ENCODE data around the gene SPTLC1.
"Not testable (repeated sequence)": the region's sequence is repeated elsewhere in the genome, so short reads cannot be mapped to it uniquely, and the experiment has no call there.

Gene SPTLC1

DNA sequence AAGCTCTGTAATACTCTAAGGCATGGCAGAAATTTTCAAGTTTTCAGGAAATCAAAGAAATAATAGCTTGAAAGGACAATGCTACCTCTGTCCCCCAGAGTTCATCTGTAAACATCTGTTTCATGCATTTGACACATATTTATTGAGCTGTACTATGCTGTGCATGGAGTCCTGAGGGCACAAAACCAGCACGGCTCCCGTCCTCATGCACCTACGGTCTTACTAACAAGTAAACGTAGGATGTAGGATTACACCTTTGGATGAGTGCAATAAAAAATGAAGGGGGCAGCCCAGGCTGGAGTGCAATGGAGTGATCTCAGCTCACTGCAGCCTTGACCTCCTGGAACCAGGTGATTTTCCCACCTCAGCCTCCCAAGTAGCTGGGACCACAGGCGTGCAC lies 81.9 kb downstream of the SPTLC1 start:
- DNase-seq (ENCODE audit: low read depth, low spot score), result no peak

DNA sequence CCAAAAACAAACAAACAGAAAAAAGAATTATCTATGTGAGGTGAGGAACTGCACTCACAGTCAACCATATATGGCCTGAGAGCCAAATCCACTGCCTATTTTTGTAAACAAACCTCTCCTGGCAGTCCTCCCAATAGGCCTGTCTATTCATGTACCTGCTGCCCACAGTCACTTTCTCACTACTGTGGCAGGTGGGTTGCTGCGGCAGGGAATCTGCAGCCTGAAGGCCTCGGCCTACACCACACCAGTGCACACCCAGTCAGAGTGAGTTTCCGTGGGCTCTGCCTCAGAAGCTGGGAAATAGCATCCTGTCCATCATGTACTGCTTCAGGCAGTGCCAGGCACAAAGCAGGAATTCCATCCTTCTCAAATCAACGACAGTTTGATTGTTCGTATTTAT lies 82.3 kb downstream of the SPTLC1 start:
- no peak for DNase-seq (ENCODE audit: low read depth, low spot score)

DNA sequence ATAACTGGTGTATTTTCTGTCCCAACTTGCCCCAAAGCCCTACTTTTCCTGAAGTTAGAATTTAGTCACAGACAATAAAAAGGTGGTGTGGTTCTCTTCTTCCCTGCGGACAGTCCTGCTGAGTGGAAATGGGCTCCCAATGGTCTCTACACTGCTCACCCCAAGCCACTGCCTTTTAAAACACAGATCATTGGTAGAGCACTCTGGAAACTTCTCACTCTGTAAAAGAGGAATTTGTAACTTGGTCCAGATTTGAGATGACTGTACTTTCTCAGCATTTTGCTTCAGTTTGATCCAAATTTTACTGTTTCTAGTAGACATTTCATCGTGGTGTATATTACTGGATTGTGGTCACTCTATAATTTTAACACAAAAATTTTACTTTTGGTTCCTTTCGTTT lies 84.8 kb downstream of the SPTLC1 start:
- no peak for DNase-seq (ENCODE audit: low read depth, low spot score)

DNA sequence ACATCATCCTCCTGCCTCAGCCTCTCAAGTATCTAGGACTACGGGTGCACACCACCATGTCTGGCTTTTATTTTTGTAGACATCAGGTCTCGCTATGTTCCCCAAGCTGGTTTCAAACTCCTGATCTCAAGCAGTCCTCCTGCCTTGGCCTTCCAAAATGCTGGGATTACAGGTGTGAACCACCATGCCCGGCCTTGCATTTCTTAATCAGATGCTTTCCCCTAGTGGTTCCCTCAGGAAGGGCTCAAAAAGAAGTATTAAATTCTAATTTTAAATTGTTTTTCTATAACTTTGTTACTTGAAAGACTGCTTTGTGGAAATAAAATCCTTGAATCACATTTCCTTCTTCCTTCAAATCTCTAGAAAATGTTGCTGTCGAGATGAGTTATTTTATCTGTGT lies 85.7 kb downstream of the SPTLC1 start:
- no peak for DNase-seq (ENCODE audit: low read depth, low spot score)

DNA sequence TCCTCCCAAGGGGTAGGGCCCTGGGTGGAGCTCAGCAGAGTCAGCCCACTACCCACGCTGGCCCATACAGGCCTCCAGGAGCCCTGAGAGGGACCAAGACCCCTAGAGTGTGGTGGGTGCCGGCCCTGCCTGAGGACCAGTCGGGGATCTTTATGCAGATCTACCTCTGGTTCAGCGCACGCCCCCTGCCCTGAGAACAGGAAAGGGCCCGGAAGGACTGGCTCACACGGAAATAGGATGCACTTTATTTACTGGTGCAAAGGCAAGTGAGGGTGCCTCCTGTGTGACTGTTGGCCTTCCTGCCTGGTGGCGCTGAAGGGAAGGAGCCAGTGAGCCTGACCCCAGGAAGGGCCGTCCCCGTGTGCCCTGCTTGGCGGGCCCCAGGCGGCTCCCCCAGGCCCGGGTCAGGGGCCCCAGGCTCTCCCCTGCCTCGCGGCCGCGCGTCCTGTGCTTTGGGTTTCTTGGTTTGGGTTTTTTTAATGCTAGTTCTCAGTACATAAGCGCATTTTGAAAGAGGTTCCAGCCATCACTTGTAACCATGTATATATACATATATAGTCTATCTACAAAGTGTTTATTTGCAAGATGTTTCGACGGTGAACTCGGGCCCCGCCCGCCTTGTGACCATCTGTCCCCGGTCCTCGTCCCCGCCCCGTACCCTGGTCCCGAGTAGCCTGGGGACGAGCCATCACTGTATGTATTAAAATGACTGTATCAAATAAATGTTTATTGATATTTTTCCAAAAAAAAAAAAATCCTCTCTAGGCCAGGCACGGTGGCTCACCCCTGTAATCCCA lies 88.8 kb downstream of the SPTLC1 start:
- no peak for DNase-seq (ENCODE audit: low read depth, low spot score)

DNA sequence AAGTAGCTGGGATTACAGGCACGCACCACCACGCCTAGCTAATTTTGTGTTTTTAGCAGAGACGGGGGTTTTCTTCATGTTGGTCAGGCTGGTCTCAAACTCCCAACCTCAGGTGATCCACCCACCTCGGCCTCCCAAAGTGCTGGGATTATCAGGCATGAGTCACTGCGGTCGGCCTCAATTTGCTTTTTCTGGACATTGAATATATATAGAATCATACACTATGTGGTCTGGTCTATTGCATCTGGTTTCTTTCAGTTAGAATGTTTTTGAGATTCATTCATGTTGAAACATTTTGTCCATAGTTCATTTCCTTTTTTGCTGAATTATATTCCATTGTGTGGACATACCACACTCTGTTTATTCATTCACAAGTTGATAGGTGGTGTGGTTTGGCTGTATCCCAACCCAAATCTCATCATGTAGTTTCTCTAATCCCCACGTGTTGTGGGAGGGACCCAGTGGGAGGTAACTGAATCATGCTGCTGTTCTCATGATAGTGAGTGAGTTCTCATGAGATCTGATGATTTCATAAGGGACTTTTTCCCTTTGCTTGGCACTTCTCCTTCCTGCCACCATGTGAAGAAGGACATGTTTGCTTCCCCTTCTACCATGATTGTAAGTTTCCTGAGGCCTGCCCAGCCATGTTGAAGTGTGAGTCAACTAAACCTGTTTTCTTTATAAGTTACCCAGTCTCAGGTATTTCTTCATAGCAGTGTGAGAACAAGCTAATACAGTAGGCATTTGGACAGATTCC lies 93.2 kb downstream of the SPTLC1 start:
- DNase-seq (ENCODE audit: low read depth, low spot score), result not testable (repeated sequence)

DNA sequence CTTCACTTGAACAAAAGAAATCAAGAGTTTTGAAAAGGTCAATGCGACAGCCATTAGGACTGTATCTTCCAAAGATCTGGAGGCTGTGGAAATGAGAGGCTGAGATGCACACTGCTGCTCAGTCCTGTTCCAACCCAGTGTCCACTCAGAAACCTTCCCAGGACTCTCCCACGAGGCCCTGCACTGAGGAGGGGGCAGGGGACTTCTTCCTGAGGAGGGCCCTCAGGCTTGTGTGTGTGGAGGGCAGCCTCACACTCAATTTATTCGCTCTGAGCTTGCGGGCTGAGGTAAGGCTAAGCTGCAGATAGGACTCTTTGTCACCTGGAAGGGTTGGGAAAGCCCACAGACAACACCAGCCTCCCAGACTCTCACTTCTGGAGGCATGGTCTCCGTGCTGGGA lies 95.6 kb downstream of the SPTLC1 start:
- no peak for DNase-seq (ENCODE audit: low read depth, low spot score)

DNA sequence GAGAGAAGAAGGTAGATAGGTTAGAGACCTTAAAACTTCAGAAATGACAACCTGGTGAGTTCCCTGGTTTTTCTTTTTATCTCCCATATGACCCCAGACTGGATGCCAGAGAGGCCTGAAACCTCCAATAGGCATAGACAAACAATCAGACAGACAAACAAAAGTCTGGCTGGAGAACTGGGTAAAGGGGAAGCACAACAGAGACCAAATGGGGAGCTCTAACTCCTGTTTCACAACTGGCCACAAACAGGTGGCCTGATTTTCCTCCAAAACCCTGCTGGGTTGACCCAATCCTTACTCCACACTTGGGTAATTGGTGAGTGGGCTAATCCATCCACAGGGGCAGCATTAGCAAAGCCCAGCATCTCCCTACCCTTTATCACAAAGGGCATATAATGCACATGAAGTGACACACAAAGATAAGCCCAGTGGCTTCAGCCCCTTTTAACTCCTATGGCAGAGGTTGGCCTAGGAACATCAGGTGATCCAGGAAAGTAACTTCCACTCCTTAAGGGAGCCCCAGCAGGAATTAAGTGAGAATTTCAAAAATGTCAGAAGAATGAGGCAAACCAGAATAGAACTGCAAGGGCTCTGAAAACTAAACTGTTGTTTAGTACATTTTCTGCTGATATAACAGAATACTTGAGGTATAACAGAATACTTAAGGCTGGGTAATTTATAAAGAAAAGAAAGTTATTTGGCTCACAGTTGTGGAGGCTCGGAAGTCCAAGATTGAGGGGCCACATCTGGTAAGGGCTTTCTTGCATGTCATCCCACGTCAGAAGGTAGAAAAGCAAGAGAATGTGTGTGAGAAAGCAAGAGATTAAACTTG lies 104.3 kb downstream of the SPTLC1 start:
- DNase-seq (ENCODE audit: low read depth, low spot score), result no peak

DNA sequence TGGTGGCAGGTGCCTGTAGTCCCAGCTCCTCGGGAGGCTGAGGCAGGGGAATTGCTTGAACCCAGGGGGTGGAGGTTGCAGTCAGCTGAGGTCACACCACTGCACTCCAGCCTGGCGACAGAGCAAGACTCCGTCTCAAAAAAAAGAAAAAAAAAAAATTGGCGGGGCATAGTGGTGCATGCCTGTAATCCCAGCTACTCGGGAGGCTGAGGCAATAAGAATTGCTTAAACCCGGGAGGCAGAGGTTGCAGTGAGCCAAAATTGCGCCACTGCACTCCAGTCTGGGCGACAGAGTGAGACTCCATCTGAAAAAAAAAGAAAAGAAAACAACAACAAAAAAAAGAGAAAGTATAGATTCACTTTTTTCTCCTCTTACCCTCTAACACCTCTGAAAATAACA lies 105.0 kb downstream of the SPTLC1 start:
- DNase-seq (ENCODE audit: low read depth, low spot score), result not testable (repeated sequence)

DNA sequence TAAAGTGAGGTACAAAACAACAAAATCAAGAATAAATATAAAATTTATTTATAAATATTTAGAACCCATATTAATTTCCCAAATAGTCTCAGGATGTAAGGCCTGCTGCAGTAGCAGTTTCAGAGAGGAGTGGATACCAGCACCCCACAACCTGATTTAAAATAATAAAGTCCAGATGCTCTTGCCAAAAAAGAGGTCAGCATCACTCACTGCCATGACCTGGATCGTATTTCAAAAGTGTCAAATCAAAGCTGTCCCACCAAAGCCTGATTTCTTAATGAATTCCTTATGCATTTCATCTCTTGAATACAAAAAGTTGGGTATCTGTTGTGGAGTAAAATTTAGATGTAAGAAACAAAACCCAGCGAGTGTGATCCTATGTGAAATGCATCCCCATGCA lies 107.2 kb downstream of the SPTLC1 start:
- no peak for DNase-seq (ENCODE audit: low read depth, low spot score)

DNA sequence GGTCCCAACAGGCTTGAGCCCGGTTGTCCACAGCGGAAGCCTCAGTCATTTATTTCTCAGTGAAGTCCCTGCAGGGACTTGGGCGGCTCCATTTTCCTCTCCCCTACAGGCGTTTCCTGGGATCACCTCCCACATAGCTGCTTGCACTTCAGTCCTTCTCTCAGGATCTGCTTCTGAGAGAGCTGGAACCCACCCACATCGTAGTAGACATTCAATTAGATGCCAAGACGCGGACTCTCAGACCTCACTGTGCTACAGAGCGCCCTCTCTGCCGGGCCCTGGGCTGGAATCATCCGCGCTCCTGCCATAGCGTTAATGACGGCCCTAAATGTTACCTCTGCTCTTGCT lies 111.2 kb downstream of the SPTLC1 start:
- no peak for DNase-seq (ENCODE audit: low read depth, low spot score)

DNA sequence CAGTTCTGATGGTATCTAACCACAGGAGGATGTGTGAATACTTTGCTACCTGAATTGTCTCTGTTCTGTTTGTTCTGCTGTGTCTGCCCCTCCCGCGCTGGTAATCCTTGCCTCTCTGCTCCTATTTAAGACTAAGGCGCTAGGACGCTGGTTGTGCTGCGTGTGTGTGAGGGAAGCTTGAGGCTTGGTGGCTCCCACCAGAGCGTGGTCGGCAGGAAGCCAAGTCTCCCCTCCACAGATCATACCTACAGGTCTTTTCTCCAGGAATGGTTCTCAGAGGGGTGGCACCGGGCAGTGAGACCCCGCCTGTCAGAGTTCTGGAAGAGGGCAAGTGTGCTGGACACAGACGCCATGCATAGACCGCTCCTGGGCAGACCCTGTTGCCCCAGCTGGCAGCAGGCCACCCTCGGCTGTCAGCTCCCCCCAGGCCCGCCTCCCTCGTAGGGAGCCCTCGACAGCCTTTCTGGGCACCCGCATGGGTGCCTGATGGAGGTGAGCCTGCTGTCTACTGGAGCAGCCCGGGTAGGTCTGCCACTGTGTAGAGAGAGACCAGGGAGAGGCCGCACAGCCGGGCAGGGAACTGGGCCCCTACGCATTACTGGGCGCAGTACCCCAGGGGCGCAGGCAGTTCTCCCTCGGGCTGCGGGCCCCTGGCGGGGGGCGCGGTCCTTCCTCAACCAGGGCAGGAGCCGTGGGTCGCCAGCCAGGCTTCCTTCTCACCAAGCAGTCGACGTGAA lies 111.7 kb downstream of the SPTLC1 start:
- no peak for DNase-seq (ENCODE audit: low read depth, low spot score)

DNA sequence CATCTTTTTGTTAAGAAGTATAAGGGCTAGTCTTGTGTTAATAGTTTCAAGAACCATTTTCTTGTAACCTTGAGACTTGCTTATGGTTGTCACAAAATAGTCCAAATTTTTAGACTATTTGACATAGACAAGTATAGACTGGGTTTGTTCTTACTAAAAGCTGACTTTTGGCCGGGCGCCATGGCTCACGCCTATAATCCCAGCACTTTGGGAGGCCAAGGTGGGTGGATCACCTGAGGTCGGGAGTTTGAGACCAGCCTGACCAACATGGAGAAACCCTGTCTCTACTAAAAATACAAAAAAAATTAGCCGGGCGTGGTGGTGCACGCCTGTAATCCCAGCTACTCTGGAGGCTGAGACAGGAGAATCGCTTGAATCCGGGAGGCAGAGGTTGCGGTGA lies 113.3 kb downstream of the SPTLC1 start:
- DNase-seq (ENCODE audit: low read depth, low spot score), result not testable (repeated sequence)

DNA sequence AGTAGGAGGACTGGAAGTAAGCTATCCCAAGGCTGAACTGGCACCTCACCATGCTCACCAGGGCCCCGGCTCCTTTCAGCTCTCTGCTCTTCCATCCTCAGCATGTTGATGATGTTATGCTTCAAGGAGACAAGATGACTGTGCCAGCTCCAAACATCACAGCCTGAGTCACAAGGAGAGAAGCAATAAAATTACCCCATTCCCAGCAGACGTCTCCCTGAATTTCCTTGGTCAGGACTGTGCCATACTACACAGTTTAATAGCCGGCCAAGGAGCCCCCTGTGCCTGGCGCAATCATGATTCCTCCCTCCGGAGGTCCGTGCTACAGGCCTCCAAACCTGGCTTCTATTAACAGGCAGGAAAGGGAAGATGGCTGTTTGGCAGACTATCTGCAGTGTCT lies 114.0 kb downstream of the SPTLC1 start:
- DNase-seq (ENCODE audit: low read depth, low spot score), result no peak

DNA sequence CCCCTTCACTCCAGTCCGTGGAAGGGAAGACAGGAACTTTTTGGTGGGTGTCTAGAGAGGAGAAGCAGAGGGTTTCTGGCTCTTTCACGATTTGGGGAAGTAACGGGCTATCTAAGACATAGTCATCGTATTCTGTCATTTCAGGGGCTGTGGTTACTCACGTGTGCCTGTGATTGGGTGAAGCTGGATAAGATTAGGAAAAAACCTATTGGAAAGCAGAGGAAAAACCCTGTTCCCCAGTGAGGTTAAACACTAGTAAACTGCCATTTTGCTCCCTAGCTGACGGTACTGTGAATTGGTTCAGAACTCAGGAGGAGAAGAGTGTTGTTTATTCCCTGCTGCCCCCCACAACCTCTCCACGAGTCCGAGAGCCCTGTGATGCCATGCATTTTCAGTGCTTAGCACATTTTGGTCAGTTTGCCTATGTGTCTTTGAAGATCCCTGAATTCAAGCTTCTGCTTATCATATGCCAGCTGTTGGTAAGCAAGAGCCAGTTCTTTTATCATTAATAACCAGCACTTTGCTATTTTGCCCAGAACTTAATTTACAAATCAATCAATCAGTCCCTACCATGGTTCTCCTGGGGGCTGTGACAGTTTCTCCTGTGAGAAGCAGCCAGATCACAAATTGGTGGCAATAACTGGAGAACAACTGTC lies 120.1 kb downstream of the SPTLC1 start:
- no peak for DNase-seq (ENCODE audit: low read depth, low spot score)

DNA sequence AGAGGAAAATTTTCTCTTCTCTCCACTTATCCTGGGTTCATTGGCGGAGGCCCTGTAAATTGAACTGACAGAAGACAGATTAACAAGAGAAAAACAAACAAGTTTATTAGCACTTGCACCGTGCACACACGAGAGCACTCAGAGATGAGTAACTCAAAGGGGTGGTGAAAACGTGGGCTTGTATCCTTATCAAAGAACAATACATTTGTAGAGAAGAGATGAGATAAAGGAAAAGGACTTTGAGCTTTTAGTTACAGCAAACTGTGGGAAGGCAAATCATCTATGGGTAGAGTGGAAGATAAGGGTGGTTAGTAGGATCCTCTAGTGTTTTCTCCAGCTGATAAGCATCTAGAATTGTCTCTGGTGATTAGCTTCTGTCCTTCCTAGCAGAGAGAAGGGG lies 120.8 kb downstream of the SPTLC1 start:
- no peak for DNase-seq (ENCODE audit: low read depth, low spot score)

DNA sequence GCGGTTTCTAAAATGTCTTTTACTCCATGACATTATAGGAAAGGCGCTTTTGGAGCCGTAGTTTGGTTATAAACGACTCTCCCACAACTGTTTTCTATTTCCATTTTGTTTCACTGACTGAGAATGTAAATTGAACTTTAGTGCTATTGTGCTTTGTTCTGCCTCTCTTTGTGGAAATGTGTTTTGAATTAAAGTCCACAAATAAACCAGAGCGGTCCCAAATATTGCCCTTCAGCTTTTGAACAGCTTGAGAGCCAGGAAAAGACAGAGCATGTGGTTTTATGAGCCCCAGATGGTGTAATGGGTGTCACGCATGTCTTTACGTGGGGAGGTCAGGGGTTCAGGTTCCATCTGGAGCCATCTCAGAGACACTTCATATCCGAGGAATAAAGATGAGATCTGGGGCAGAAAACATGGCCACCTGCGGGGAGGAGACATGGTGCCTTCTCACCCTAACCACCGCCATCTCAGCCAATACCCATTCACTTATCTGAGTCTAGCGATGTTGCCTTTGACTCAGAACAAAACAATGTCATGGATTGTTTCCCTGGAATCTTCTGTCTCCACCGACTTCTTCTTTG lies 122.7 kb downstream of the SPTLC1 start:
- no peak for DNase-seq (ENCODE audit: low read depth, low spot score)

DNA sequence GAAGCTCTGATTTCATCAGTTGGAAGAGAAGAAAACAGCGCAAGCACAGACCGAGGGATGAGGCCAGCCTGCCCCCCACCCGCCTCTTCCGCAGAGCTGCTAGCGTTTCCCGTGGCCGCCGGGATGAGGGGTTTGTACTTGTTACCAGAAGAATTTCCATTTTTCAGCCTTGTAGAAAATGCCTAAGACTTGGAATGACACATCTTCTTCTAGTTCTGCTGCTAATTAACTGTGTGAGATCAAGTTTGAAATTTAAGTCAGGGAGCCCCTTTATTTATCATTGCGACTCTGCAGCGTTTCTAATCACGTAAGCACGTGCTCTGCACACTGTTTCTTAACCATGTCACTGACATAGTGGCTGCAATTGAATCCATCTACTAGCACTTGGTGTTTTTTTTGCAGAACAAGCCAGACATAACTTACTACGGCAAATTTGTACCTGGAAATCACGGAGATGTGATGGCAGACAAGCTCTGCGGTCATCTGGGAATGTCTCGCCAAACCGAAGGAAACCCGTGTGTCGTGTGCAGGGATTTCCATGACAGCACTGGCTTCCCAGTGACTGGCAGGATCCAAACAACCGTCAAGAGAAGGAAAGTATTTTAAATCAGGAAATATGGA lies 123.4 kb downstream of the SPTLC1 start:
- no peak for DNase-seq (ENCODE audit: low read depth, low spot score)

DNA sequence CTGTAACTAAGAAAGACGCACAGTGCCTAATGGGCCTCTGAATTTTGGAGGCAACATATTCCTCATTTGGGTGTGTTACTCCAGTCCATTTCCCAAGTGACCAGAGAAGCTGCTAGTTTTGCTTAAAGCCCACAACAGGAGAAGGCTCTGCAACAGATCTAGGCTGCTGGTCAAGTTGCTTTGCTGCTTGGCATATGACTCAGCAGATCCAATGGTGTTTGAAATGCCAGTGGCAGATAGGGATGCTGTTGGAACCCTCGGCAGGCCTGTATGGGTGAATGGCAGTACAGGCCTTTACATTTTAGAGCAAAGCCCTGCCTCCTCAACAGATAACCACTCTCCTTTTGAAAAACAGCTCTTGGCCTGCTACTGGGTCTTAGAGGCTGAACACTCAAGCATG lies 129.0 kb downstream of the SPTLC1 start:
- DNase-seq (ENCODE audit: low read depth, low spot score), result no peak

DNA sequence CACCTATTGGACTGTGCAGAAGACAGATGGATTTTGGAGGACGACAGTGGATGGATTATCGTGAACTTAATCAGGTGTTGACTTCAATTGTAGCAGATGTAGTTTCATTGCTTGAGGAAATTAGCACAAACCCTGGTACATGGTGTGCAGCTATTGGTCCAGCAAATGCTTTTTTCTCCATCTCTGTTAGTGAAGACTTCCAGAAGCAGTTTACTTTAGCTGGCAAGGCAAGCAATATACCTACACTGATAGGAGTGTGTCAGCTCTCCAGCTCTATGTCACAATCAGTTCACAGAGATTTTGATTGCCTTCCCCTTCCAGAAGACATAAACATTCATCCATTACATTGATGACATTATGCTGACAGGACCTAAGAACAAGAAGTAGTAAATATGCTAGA lies 129.5 kb downstream of the SPTLC1 start:
- DNase-seq (ENCODE audit: low read depth, low spot score), result no peak
